HepG2 (cell line): ENCODE results near the gene BTBD1. TPM values are rescaled to one million over a fixed set of nuclear protein-coding genes. Genes with fewer than 3 reads are reported as not detected.

Experiments used
- ETV6 ChIP-seq: sonication (generic); formaldehyde crosslinking; conservative IDR thresholded peaks from 2 replicates; pipeline ENCODE4 v1.4.0; 2020; ENCODE audit warnings: missing genetic modification reagents
- MTF2 ChIP-seq: sonication (generic); formaldehyde crosslinking; IDR thresholded peaks from 2 replicates; pipeline ENCODE4 v1.5.0; 2020; ENCODE audit warnings: missing genetic modification reagents, borderline replicate concordance
- PAX8 ChIP-seq: sonication (generic); formaldehyde crosslinking; IDR thresholded peaks from 2 replicates; pipeline ENCODE4 v1.8.0; 2022; ENCODE audit warnings: mild to moderate bottlenecking, missing genetic modification reagents, borderline replicate concordance
- RARG ChIP-seq: sonication (generic); formaldehyde crosslinking; IDR thresholded peaks from 2 replicates; pipeline ENCODE4 v1.4.0; 2020; ENCODE audit warnings: low read depth, mild to moderate bottlenecking, missing genetic modification reagents
- RBM39 ChIP-seq: fragments of 200-400 bp; formaldehyde crosslinking; IDR thresholded peaks from one replicate; pipeline ENCODE4 v1.6.1; 2018; ENCODE audit warnings: antibody characterized with exemption, mild to moderate bottlenecking, low read depth, low read length; ENCODE audit not compliant: poor library complexity, severe bottlenecking
- RFX1 ChIP-seq: fragments of 450-650 bp; IDR thresholded peaks from 2 replicates; pipeline ENCODE4 v1.6.1; 2017
- SOX5 ChIP-seq: IDR thresholded peaks from 2 replicates; pipeline ENCODE4 v1.6.1; 2016; ENCODE audit warnings: borderline replicate concordance
- TP53 ChIP-seq: sonication (generic); formaldehyde crosslinking; conservative IDR thresholded peaks from 2 replicates; pipeline ENCODE4 v1.4.0; 2020; ENCODE audit warnings: missing genetic modification reagents
- ZNF253 ChIP-seq: sonication (generic); formaldehyde crosslinking; IDR thresholded peaks from 2 replicates; pipeline ENCODE4 v1.8.0; 2022; ENCODE audit warnings: mild to moderate bottlenecking, missing genetic modification reagents, borderline replicate concordance
- ZNF256 ChIP-seq: sonication (generic); formaldehyde crosslinking; conservative IDR thresholded peaks from 2 replicates; pipeline ENCODE4 v1.4.0; 2020; ENCODE audit warnings: missing genetic modification reagents
- ZNF292 ChIP-seq: sonication (generic); formaldehyde crosslinking; IDR thresholded peaks from 2 replicates; pipeline ENCODE4 v1.8.1; 2022; ENCODE audit warnings: mild to moderate bottlenecking, low read depth, missing genetic modification reagents, borderline replicate concordance
- polyA plus RNA-seq, 8 experiments: library from polyadenylated mRNA; depleted of rRNA in 3 of 8; stranded (reverse) in 7 of 8; unstranded in 1 of 8; fragments of >200 nt; fragmentation: Illumina TruSeq in 4 of 8; extraction: Trizol in 4 of 8; gene quantifications; 2 replicates each; pipeline versions ENCODE4 v1.2.1 to v1.2.3, GENCODE V29; 2011 to 2016; ENCODE audit warnings: low read depth in 4 of 8, missing spikeins in 1 of 8, mixed read lengths in 1 of 8; ENCODE audit not compliant: insufficient read depth in 1 of 8
- total RNA-seq, 5 experiments: library from RNA; depleted of rRNA; stranded (reverse); fragments of >200 nt; fragmentation: Illumina TruSeq; extraction: Trizol; gene quantifications; 2 replicates each; pipeline ENCODE4 v1.2.3, GENCODE V29; 2016; ENCODE audit warnings: low read depth in 1 of 5
- TF ChIP-seq, protein P1 (sequence below): sonication (generic); formaldehyde crosslinking; IDR thresholded peaks from 2 replicates; pipeline ENCODE4 v1.4.0; 2020; ENCODE audit warnings: missing genetic modification reagents, borderline replicate concordance
- TF ChIP-seq, protein P2 (sequence below): sonication (generic); formaldehyde crosslinking; IDR thresholded peaks from 2 replicates; pipeline ENCODE4 v1.9.0; 2022; ENCODE audit warnings: missing genetic modification reagents, mild to moderate bottlenecking, borderline replicate concordance
- TF ChIP-seq, protein P3 (sequence below): sonication (generic); formaldehyde crosslinking; IDR thresholded peaks from 2 replicates; pipeline ENCODE4 v1.4.0; 2020; ENCODE audit warnings: missing genetic modification reagents
- TF ChIP-seq, protein P4 (sequence below): sonication (generic); formaldehyde crosslinking; IDR thresholded peaks from 2 replicates; pipeline ENCODE4 v1.5.0; 2020; ENCODE audit warnings: missing genetic modification reagents

BTBD1 gene
- total and polyA plus RNA-seq, 2 of the 13 experiments (the other 11 are each of a cell fraction or from before 2014, with no cell fraction given) = 32.1 to 53.9 TPM

DNA sequence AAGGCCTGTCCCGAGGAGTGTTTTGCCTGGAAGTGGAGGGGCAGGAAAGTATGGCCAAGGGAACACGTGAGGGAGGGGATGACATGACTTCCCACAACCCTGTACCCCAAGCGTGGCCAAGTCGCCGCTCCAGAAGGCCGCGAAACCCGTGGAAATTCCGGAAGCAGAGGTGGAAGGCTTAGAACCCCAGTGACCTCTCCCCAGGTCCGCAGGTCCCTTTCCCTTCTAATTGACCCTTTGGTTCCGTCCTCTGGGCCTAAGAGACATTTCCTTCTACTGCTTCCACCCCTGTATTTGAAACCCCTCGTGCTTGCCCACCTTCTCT lies 548 bp upstream of the BTBD1 start (continued):
- TF ChIP-seq ZNF292 (no peak), PAX8 (CRISPR knock-in tag) (no peak), SOX5 (CRISPR knock-in tag) (no peak), RARG (CRISPR knock-in tag) (no peak), ETV6 (CRISPR knock-in tag) (no peak), ZNF256 (CRISPR knock-in tag) (0 out of 2 replicates have a peak, but pooled peaks have one; percentile 21), RFX1 (no peak), TP53 (CRISPR knock-in tag) (no peak), MTF2 (0 out of 2 replicates have a peak, but pooled peaks have one; percentile 0), ZNF253 (CRISPR knock-in tag) (0 out of 2 replicates have a peak, but pooled peaks have one; percentile 50), RBM39 (no peak)
- TF ChIP-seq, protein P1, sequence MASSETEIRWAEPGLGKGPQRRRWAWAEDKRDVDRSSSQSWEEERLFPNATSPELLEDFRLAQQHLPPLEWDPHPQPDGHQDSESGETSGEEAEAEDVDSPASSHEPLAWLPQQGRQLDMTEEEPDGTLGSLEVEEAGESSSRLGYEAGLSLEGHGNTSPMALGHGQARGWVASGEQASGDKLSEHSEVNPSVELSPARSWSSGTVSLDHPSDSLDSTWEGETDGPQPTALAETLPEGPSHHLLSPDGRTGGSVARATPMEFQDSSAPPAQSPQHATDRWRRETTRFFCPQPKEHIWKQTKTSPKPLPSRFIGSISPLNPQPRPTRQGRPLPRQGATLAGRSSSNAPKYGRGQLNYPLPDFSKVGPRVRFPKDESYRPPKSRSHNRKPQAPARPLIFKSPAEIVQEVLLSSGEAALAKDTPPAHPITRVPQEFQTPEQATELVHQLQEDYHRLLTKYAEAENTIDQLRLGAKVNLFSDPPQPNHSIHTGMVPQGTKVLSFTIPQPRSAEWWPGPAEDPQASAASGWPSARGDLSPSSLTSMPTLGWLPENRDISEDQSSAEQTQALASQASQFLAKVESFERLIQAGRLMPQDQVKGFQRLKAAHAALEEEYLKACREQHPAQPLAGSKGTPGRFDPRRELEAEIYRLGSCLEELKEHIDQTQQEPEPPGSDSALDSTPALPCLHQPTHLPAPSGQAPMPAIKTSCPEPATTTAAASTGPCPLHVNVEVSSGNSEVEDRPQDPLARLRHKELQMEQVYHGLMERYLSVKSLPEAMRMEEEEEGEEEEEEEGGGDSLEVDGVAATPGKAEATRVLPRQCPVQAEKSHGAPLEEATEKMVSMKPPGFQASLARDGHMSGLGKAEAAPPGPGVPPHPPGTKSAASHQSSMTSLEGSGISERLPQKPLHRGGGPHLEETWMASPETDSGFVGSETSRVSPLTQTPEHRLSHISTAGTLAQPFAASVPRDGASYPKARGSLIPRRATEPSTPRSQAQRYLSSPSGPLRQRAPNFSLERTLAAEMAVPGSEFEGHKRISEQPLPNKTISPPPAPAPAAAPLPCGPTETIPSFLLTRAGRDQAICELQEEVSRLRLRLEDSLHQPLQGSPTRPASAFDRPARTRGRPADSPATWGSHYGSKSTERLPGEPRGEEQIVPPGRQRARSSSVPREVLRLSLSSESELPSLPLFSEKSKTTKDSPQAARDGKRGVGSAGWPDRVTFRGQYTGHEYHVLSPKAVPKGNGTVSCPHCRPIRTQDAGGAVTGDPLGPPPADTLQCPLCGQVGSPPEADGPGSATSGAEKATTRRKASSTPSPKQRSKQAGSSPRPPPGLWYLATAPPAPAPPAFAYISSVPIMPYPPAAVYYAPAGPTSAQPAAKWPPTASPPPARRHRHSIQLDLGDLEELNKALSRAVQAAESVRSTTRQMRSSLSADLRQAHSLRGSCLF (CRISPR knock-in tag) = no peak
- TF ChIP-seq, protein P2, sequence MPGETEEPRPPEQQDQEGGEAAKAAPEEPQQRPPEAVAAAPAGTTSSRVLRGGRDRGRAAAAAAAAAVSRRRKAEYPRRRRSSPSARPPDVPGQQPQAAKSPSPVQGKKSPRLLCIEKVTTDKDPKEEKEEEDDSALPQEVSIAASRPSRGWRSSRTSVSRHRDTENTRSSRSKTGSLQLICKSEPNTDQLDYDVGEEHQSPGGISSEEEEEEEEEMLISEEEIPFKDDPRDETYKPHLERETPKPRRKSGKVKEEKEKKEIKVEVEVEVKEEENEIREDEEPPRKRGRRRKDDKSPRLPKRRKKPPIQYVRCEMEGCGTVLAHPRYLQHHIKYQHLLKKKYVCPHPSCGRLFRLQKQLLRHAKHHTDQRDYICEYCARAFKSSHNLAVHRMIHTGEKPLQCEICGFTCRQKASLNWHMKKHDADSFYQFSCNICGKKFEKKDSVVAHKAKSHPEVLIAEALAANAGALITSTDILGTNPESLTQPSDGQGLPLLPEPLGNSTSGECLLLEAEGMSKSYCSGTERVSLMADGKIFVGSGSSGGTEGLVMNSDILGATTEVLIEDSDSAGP (CRISPR knock-in tag) = no peak
- TF ChIP-seq, protein P3, sequence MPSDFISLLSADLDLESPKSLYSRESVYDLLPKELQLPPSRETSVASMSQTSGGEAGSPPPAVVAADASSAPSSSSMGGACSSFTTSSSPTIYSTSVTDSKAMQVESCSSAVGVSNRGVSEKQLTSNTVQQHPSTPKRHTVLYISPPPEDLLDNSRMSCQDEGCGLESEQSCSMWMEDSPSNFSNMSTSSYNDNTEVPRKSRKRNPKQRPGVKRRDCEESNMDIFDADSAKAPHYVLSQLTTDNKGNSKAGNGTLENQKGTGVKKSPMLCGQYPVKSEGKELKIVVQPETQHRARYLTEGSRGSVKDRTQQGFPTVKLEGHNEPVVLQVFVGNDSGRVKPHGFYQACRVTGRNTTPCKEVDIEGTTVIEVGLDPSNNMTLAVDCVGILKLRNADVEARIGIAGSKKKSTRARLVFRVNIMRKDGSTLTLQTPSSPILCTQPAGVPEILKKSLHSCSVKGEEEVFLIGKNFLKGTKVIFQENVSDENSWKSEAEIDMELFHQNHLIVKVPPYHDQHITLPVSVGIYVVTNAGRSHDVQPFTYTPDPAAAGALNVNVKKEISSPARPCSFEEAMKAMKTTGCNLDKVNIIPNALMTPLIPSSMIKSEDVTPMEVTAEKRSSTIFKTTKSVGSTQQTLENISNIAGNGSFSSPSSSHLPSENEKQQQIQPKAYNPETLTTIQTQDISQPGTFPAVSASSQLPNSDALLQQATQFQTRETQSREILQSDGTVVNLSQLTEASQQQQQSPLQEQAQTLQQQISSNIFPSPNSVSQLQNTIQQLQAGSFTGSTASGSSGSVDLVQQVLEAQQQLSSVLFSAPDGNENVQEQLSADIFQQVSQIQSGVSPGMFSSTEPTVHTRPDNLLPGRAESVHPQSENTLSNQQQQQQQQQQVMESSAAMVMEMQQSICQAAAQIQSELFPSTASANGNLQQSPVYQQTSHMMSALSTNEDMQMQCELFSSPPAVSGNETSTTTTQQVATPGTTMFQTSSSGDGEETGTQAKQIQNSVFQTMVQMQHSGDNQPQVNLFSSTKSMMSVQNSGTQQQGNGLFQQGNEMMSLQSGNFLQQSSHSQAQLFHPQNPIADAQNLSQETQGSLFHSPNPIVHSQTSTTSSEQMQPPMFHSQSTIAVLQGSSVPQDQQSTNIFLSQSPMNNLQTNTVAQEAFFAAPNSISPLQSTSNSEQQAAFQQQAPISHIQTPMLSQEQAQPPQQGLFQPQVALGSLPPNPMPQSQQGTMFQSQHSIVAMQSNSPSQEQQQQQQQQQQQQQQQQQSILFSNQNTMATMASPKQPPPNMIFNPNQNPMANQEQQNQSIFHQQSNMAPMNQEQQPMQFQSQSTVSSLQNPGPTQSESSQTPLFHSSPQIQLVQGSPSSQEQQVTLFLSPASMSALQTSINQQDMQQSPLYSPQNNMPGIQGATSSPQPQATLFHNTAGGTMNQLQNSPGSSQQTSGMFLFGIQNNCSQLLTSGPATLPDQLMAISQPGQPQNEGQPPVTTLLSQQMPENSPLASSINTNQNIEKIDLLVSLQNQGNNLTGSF = peak; percentile 50; the same call in 1 of the 2 replicates
- TF ChIP-seq, protein P4, sequence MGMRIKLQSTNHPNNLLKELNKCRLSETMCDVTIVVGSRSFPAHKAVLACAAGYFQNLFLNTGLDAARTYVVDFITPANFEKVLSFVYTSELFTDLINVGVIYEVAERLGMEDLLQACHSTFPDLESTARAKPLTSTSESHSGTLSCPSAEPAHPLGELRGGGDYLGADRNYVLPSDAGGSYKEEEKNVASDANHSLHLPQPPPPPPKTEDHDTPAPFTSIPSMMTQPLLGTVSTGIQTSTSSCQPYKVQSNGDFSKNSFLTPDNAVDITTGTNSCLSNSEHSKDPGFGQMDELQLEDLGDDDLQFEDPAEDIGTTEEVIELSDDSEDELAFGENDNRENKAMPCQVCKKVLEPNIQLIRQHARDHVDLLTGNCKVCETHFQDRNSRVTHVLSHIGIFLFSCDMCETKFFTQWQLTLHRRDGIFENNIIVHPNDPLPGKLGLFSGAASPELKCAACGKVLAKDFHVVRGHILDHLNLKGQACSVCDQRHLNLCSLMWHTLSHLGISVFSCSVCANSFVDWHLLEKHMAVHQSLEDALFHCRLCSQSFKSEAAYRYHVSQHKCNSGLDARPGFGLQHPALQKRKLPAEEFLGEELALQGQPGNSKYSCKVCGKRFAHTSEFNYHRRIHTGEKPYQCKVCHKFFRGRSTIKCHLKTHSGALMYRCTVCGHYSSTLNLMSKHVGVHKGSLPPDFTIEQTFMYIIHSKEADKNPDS (CRISPR knock-in tag) = no peak
